Liver (tissue), 9 donors: ENCODE measurements around the gene PHF11. TPM values are rescaled to one million over a fixed set of nuclear protein-coding genes. Genes with fewer than 3 reads are reported as not detected.

Experiments used
- DNase-seq: peaks from one replicate; pipeline ENCODE4 v3.0.0-alpha.2; 2017; ENCODE audit warnings: low spot score
- H3K27ac ChIP-seq, 2 donors: one replicate each; pipeline ENCODE4 v1.7.0; 2013; ENCODE audit warnings: inconsistent platforms in 2 of 2, low read length in 2 of 2, control low read depth in 1 of 2, low read depth in 1 of 2, mild to moderate bottlenecking in 1 of 2
- H3K27me3 ChIP-seq, 4 donors: one replicate each; pipeline versions ENCODE4 v1.6.1 to v1.7.0; 2013; ENCODE audit warnings: low read length in 3 of 4, inconsistent platforms in 1 of 4, mild to moderate bottlenecking in 1 of 4, moderate library complexity in 1 of 4; ENCODE audit not compliant: control insufficient read depth in 4 of 4, insufficient read depth in 4 of 4
- H3K36me3 ChIP-seq, 4 donors: one replicate each; pipeline versions ENCODE4 v1.6.1 to v1.7.0; 2013; ENCODE audit warnings: low read length in 3 of 4, mild to moderate bottlenecking in 3 of 4, low read depth in 1 of 4, moderate library complexity in 1 of 4; ENCODE audit not compliant: control insufficient read depth in 4 of 4, insufficient read depth in 3 of 4
- H3K4me1 ChIP-seq, 4 donors: one replicate each; pipeline versions ENCODE4 v1.6.1 to v1.7.0; 2013; ENCODE audit warnings: low read length in 3 of 4, mild to moderate bottlenecking in 3 of 4, moderate library complexity in 1 of 4; ENCODE audit not compliant: control insufficient read depth in 4 of 4, insufficient read depth in 4 of 4
- H3K4me3 ChIP-seq, 3 donors: one replicate each; pipeline versions ENCODE4 v1.6.1 to v1.7.0; 2013; ENCODE audit warnings: low read length in 3 of 3, control low read depth in 1 of 3, low read depth in 1 of 3, mild to moderate bottlenecking in 1 of 3
- H3K9ac ChIP-seq, 2 donors: one replicate each; pipeline ENCODE4 v1.7.0; 2013; ENCODE audit warnings: low read length in 2 of 2, mild to moderate bottlenecking in 2 of 2, moderate library complexity in 2 of 2, control low read depth in 1 of 2, low read depth in 1 of 2
- H3K9me3 ChIP-seq, 4 donors: one replicate each; pipeline versions ENCODE4 v1.6.1 to v1.7.0; 2013; ENCODE audit warnings: low read length in 3 of 4; ENCODE audit not compliant: control insufficient read depth in 4 of 4
- ATF3 ChIP-seq: IDR thresholded peaks from 2 replicates; pipeline ENCODE4 v1.6.1; 2016; ENCODE audit warnings: antibody characterized with exemption
- EGR1 ChIP-seq, 2 donors: IDR thresholded peaks; 2 replicates each; pipeline ENCODE4 v1.6.1; 2016 to 2018; ENCODE audit warnings: antibody characterized with exemption in 2 of 2, low read depth in 2 of 2
- FOXA1 ChIP-seq: IDR thresholded peaks from 2 replicates; pipeline ENCODE4 v1.6.1; 2016; ENCODE audit warnings: antibody characterized with exemption
- FOXA2 ChIP-seq: IDR thresholded peaks from 2 replicates; pipeline ENCODE4 v1.6.1; 2016; ENCODE audit warnings: antibody characterized with exemption
- GABPA ChIP-seq, 2 donors: IDR thresholded peaks in 1 of 2; conservative IDR thresholded peaks in 1 of 2; 2 replicates each; pipeline ENCODE4 v1.6.1; 2016; ENCODE audit warnings: antibody characterized with exemption in 2 of 2, mild to moderate bottlenecking in 1 of 2, moderate library complexity in 1 of 2
- HNF4A ChIP-seq, 2 donors: conservative IDR thresholded peaks; 2 replicates each; pipeline ENCODE4 v1.6.1; 2016; ENCODE audit warnings: antibody characterized with exemption in 2 of 2, mild to moderate bottlenecking in 2 of 2
- HNF4G ChIP-seq: IDR thresholded peaks from 2 replicates; pipeline ENCODE4 v1.6.1; 2016; ENCODE audit warnings: antibody characterized with exemption
- JUND ChIP-seq, 2 donors: IDR thresholded peaks; 2 replicates each; pipeline ENCODE4 v1.6.1; 2016; ENCODE audit warnings: antibody characterized with exemption in 2 of 2
- NR2F2 ChIP-seq: IDR thresholded peaks from 2 replicates; pipeline ENCODE4 v1.6.1; 2016; ENCODE audit warnings: antibody characterized with exemption
- RAD21 ChIP-seq, 2 donors: IDR thresholded peaks; 2 replicates each; pipeline ENCODE4 v1.6.1; 2016; ENCODE audit warnings: antibody characterized with exemption in 2 of 2, mild to moderate bottlenecking in 2 of 2
- REST ChIP-seq: IDR thresholded peaks from 2 replicates; pipeline ENCODE4 v1.6.1; 2016; ENCODE audit warnings: antibody characterized with exemption, mild to moderate bottlenecking
- RXRA ChIP-seq, 2 donors: IDR thresholded peaks; 2 replicates each; pipeline ENCODE4 v1.6.1; 2017 to 2018; ENCODE audit warnings: antibody characterized with exemption in 2 of 2, mild to moderate bottlenecking in 1 of 2
- SP1 ChIP-seq: IDR thresholded peaks from 2 replicates; pipeline ENCODE4 v1.6.1; 2018; ENCODE audit warnings: antibody characterized with exemption, mild to moderate bottlenecking
- TAF1 ChIP-seq: conservative IDR thresholded peaks from 2 replicates; pipeline ENCODE4 v1.6.1; 2016; ENCODE audit warnings: antibody characterized with exemption, mild to moderate bottlenecking
- YY1 ChIP-seq: IDR thresholded peaks from 2 replicates; pipeline ENCODE4 v1.6.1; 2016; ENCODE audit warnings: antibody characterized with exemption, mild to moderate bottlenecking
- ZBTB33 ChIP-seq: IDR thresholded peaks from 2 replicates; pipeline ENCODE4 v1.6.1; 2016; ENCODE audit warnings: antibody characterized with exemption
- WGBS: extraction: QIAGEN DNeasy Blood & Tissue Kit; methylation state at CpG from one replicate; pipeline ENCODE4 v1.1.7; 2013; 5-methylcytosine and 5-hydroxymethylcytosine counted together
- polyA plus RNA-seq, 2 donors: library from polyadenylated mRNA; stranded (reverse) in 1 of 2; unstranded in 1 of 2; fragments of 200-250 nt in 1 of 2; fragments of >200 nt in 1 of 2; fragmentation: Nextera tagmentation in 1 of 2; extraction: Ambion mirVana in 1 of 2; gene quantifications; one replicate each; pipeline versions ENCODE4 v1.2.1 to v1.2.3, GENCODE V29; 2013 to 2015
- total RNA-seq, 2 donors: library from RNA; depleted of rRNA; stranded (reverse); fragments of >200 nt; gene quantifications; one replicate each; pipeline ENCODE4 v1.2.3, GENCODE V29; 2014
- TF ChIP-seq, protein P1 (sequence below): IDR thresholded peaks from 2 replicates; pipeline ENCODE4 v1.6.1; 2016; ENCODE audit warnings: antibody characterized with exemption
- donor health status: healthy.
- donor health status: healthy.
- donor health status: healthy.
- donor health status: healthy.
- donor health status: healthy.

Gene PHF11
- total and polyA plus RNA-seq, 4 donors = 8.6 to 16.1 (median 11.5) TPM

GRCh38 chr13:49567491-49567890, 71.7 kb downstream of the PHF11 start (continued):
- TF ChIP-seq REST (no peak), RAD21 (IDR thresholded peaks at IDR 0.05) (no peak), TAF1 (no peak), GABPA (IDR thresholded peaks at IDR 0.05 in 1 of 2, conservative IDR thresholded peaks at IDR 0.05 in 1 of 2) (no peak)
- TF ChIP-seq, protein P1, sequence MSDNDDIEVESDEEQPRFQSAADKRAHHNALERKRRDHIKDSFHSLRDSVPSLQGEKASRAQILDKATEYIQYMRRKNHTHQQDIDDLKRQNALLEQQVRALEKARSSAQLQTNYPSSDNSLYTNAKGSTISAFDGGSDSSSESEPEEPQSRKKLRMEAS = no peak

DNA sequence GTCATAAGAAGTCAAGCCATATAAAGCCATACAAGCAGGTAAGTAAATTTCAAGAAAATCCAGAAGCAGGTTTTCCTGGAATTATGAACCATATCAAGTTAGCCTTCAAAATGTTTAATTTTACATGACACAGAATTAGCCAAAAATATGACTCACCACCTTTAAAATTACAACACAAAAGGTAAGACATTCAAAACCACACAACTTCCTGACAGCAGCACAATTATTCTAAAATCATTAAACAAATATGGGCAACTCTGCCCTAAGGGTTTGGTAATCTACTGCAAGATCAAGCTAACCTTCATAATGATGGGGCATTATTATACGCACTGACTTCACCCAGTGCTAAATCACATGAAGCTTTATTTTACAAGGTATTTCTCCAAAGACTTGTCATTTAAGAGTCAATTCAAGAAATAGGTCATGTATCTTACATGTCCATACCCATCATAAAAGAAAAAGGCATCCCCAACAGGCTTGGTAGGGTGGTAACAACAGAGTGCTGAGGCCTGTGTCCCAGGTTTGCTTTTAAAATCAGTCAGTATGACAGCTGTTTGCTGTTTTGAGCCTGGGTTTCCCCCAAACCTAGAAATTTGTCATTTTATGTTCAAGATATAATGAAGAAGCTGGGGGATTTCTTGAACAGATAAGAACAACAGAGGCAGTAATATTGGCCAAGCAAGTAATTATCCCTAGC, 74.4 kb downstream of the PHF11 start:
- Histone ChIP-seq H3K27ac (no peak overlapping the region), H3K9me3 (no peaks in the 10 kb centered on the region), H3K4me1 (no peaks in the 10 kb centered on the region)

More for the DNA sequence above, 74.4 kb downstream of the PHF11 start:
- no peak for DNase-seq
- Histone ChIP-seq H3K27me3 (no peaks in the 10 kb centered on the region), H3K36me3 (peaks cover 0 to 3% (median 2%) of the 10 kb centered on the region in 4 donors), H3K9ac (no peak overlapping the region), H3K4me3 (no peak overlapping the region)
- TF ChIP-seq SP1 (no peak), GABPA (IDR thresholded peaks at IDR 0.05 in 1 of 2, conservative IDR thresholded peaks at IDR 0.05 in 1 of 2) (no peak), FOXA2 (no peak), ZBTB33 (no peak), YY1 (no peak), JUND (IDR thresholded peaks at IDR 0.05) (no peak), RXRA (IDR thresholded peaks at IDR 0.05) (no peak), REST (no peak), ATF3 (no peak), FOXA1 (no peak), EGR1 (IDR thresholded peaks at IDR 0.05; ENCODE audit: low read depth in 2 of 2) (no peak), NR2F2 (no peak), HNF4G (no peak), TAF1 (no peak), RAD21 (IDR thresholded peaks at IDR 0.05) (no peak), HNF4A (conservative IDR thresholded peaks at IDR 0.05) (no peak)
- WGBS = 89% methylated on average over 1 of the region's 1 CpG
